ENCODE results near the gene TLR6.
"Not testable (repeated sequence)": the region's sequence is repeated elsewhere in the genome, so short reads cannot be mapped to it uniquely, and the experiment has no call there.

The TLR6 gene

DNA sequence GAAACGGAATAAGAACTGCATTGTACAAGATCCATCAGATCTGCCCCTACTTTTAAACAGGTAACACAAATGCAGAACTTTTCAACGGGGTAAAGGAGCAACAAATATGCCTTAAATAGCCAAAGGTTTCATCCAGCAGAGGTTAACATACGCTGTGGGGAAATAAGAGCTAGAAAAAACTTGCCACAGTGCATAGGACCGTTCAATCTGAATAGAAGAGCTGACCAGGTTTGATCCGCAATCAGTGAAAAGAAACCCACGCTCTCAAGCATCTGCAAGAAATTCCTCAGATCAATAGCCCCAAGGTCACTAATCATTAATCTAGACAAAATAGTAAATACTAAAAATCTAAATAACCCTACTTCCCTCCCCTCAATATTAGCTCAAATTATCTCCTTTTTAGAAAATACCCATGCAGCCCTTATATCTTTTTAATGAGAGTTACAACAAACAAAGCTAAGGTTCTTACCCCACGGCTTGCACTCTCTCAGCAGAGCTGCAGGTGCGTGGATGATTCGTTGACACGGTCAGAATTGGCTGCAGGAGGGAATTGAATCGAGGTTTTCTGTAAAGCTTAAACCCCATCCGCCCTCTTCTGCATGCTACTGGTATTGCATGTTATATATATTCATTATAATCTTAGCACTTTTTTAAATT lies 74.0 kb downstream of the TLR6 start, which contains the start of gene TLR10:
Gene TLR10, minus strand, starts transcription at position 539 of the 657 bp plus-strand sequence. CDS start 7,400 bp downstream, outside the sequence.
- no peak for DNase-seq

DNA sequence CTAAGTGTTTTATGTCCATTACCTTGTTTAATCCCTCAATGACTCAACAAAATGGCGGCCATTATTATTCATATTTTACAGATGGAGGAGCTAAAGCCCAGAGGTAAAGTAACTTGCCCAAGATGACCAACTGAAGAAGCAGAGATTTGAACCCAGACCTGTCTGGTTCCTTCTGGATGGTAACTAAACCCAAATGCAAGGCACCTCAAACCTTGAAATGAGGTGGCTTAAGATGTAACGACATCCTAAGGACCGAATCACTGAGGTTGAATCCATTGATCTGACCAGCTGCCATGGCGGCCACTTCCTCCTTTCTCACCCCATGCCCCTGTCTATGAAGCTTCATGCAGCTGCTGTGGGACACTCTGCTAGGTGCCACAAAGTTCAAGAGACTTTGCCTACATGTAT lies 74.8 kb downstream of the TLR6 start:
- no peak for DNase-seq

DNA sequence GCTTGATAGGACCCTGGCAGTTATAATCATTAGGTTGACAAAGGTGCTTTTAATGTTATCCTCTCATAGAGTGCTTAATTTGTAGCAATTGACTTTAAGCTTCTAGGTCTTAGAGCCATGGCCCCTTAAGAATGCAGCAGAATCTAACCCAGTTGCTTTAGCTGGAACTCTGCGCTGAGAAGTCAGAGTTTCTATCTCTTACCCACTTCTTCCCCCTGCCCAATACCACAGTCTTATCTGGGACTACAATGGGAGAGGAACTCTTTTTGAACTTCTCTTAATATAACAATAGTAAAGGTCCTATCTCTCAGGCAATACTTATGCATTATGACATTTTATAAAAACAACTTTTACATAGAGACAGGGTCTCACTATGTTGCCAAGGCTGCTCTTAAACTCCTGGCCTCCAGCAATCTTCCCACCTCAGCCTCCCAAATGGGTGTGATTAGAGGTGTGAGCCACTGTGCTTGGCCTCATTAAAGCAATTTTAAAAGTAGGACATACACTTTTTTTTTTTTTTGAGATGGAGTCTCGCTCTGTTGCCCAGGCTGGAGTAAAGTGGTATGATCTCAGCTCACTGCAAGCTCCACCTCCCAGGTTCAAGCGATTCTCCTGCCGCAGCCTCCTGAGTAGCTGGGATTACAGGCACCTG lies 75.7 kb downstream of the TLR6 start:
- no peak for DNase-seq

DNA sequence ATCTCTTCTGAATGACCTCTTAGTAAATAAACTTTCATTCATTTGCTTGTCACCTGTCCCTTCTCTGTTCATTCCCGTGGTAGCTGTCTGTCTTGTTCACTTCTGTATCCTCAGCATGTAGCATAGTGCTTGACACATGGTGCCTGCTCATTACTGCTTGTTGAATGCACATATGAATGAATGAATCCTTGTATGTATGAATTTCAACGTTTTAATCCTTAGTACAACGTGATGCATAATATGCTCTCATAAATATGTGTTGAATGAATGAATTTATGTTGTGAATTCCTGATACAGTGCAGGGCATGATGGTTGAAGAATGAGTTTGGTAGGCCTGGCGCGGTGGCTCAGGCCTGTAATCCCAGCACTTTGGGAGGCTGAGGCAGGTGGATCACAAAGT lies 76.8 kb downstream of the TLR6 start:
- no peak for DNase-seq

DNA sequence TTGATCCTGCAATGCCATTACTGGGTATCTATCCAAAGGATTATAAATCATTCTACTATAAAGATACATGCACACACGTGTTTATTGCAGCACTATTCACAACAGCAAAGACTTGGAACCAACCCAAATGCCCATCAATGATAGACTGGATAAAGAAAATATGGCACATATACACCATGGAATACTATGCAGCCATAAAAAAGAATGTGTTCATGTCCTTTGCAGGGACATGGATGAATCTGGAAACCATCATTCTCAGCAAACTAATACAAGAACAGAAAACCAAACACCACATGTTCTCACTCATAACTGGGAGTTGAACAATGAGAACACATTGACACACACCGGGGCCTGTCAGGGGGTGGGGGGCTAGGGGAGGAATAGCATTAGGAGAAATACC lies 78.7 kb downstream of the TLR6 start:
- not testable (repeated sequence) for DNase-seq

DNA sequence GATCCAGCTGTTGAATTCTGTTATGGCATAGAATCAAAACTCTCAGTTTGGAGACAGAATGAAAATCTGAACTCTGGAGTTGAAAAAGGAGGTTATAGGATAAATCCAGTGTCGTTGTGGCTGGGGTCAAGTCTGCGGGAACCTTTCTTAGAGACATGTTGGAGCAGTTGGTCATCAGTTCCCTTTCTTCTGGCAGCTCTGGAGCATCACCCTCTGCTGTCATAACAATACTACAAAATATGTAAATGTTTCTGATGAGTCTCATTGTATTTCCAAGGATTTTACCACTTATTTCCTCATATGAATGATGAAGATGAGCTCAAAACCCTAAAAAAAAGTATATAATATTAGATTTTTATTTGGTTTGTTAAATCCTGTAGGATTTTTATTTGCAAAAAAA lies 81.3 kb downstream of the TLR6 start:
- no peak for DNase-seq

DNA sequence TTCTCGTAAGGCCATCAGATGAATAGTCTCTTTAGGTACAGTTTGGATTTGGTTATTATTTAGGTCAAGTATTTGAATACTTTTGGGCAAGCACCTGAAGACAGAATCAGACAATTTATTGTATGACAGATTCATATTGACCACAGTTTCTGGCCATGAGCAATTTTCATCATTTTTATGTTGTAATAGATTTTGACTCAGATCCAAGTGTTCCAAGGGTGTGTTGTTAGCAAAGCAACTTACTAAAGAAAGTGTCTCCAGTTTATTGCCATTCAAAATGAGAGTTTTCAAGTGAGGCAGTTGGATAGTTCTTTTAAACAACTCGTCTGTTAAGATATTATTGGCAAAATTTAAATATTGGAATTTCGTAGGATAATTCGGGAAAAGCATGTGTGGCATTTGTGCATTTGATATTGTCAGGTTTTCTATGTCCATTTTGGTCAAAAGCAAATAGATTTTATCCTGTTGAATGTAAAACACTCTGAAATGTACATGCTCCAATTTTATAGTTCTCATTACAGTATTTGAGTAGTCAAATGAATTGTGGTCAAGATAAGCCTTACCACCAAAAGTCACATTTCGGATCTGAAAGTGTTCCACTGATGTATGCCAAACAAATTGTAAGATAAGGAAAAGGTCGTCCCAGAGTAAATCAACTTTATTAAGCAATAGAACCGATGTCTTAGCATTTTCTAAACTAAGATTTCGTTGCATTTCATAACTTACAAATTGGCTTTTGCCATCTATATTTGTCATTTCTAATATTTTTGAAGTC lies 82.2 kb downstream of the TLR6 start:
- DNase-seq, result no peak
